Hippocampal formation (tissue), 2 donors: Measurements from ENCODE around the gene AMOTL2.

Experiments used
- DNase-seq, 2 donors: peaks; one replicate each; lab custom pipeline; 2025; lab: John Stamatoyannopoulos, UW

Gene AMOTL2

GRCh38 chr3:134374105-134374790 lies at the start of gene AMOTL2:
Gene AMOTL2 (minus strand): TSS chr3:134374447. CDS start chr3:134371433, 3,014 bp downstream.
- DNase-seq = peak; percentile 68 to 79

GRCh38 chr3:134423153-134423552 lies 48.9 kb upstream of the AMOTL2 start:
- DNase-seq = no peak

DNA sequence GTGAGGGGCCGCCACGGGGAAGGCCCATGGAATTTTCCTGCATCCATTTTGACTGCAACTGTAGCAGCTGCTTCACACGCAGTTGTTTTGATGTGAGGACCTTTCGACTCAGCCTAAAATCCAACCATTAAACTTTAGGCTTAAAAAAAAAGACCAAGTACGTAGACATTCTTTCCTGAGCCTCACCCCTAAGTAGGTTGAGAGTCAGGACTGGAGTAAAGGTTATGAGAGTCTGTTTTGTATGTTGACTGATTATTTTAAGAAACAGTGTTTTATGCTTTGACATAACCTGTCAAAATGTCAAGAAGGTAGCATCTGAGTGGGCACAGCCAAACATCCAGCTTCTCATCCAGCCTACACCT lies 45.7 kb upstream of the AMOTL2 start:
- DNase-seq = no peak

DNA sequence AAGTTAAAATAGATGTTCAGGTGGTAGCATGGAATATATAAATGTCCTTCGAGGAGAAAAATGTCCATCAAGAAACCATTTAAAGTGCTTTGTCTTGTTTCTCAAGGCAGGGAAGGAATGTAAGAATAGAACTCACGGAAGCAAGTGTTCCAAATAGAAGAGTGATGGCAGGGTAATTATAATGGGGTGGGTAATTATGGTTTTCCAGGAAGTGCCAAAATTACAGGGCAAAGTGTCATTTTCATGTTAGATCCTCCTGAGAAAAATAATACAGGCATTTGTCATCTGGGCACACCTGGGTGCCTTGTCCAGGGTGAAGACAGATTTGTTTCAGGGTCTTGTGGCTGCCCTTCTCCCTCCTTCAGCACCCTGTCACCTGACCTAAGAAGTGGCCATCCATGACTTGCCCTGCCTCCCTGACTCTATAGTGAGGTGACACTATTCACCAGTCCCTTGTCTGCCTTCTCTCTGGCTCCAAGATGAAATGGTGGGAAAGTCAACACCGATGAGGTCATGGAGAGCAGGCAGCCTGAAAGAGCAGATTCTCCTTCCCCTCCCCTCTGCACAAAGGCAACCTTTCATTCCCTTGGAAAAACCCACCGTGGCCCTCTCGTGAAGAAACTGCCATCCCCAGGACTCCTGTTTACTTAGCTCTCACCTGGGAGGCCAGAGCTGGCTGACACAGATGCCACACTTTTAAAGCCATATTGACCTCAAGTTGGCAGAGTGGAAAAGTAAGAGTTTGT lies 45.1 kb upstream of the AMOTL2 start:
- DNase-seq = no peak

DNA sequence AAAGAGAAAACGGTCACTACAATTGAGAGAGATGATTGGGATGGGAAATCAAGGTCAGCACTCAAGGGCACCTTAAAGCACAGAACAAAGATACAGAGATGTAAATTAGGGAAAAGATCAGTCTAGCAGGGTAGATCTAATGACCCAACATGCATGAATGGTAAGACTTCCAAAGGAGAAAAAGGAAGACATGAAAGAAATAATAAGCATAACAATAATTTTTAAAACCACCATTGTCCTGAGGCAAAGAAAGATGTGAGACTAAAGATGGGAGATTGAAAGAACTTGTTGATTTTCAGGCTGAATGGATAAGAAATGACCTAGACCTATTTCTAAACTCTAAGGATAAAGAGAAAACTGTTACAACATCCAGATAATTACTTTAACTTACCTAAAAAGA lies 34.8 kb upstream of the AMOTL2 start:
- DNase-seq = no peak

GRCh38 chr3:134407239-134407625 lies 33.0 kb upstream of the AMOTL2 start:
- peak in 1 of 2 donors; percentile 46 for DNase-seq

- DNase-seq = peak; percentile 59 to 85
These were observed 32.3 kb upstream of the AMOTL2 start for GRCh38 chr3:134406331-134407238.

DNA sequence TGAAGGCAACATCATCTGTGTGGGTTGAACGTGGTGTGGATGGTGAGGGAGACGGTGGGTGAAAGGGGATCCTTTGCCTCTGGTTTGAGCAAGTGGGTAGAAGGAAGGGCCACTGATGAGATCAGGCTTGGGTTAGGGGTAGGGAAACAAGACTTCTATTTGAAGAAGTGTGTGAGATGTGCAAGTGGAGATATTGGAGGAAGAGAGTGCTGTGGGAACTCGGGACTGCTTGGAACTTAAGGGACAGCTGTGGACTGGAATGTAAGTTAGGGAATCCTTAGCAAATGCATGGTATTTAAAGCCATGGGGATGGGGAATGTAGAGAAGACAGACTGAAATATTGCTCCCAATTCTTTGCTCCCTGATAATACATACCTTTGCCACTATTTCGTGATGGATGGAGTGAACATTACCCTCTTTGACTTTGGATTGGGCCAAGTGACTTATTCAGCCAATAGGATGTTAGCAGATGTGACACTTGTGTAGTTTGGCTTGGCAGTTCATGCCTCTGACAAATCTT lies 30.2 kb upstream of the AMOTL2 start:
- no peak for DNase-seq

DNA sequence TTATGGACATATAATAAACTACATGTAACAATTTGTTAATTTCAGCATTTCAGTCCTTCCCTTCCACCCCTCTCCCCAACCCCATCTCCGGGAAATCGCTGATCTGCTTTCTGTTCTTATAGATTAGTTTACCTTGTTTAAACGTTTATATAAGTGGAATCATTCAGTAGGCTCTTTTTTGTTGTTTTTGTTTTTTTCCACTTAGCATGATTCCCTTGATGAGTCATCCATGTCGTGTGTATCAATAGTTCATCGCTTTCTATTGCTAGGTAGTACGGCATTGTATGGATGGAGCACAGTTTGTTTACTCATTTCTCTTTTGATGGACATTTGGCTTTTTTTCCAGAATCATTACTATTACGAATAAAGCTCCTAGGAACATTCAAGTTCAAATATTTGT lies 23.5 kb upstream of the AMOTL2 start:
- no peak for DNase-seq

DNA sequence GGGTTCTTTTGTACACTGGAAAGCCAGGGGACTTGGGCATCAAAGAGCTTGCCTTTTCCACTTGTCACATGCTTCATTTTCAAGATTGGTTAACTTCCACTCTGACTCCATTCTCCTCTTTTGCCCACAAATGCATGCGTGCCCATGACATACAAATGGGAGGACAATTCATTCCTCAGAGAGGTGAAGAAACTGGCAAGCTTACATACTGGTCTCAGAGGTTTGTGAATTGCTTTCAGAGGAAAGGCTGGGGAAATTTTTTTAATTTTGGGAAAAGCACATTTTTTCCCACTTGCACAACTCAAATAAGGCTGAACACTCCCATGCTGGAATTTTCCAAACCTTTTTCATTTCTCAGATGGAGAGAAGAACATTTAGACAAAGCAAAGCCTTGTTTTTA lies 20.9 kb upstream of the AMOTL2 start:
- no peak for DNase-seq

GRCh38 chr3:134394380-134394779 lies 20.1 kb upstream of the AMOTL2 start:
- DNase-seq = no peak

DNA sequence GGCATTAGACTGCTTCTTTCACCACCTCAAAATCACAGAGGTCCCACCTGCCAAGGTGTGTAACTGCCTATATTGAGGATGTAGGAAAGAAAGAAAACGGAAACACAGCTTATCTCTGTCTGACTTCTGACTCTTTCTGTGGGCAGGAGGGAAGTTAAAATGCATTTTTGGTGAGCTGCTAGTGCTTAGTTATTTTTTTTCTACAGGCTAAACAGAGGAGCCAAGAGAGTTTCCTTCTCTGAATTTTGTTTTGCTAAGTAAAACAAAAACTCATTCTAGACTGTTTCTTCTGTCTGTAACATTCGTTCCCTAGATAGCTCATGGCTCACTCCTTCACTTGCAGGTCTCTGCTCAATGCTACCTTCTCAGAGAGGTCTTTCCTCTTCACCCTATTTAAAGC lies 18.8 kb upstream of the AMOTL2 start:
- DNase-seq = no peak

DNA sequence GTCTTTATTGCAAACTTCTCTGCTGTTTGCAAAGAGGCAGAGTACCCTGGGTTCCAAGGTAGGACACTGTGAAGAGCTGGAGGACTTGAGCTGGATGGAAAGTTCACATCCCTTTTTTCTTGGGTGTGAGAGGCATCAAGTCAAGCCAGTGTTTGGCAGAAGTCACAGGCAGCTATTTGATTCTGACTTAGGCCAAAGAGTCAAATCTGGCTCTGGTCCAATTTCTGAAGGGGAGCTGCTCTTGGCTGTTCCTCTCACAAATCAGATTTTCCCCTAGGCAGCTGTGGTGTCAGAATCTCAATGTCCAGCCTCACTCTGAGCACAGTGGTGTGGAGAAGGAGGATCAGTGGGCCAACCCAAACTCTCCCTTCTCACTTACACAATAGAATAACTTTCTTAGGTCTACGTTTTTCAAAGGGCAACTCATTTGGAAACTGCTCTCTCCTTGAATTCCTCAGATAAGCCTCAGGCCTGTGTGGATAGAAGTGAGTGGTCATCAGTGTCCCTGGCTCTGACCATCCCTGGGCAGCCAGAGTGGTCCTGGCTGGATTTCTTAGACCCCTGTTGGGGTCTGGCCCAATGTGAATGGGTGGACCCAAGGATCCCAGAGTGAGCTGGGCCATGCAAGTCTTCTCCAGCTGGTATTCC lies 18.2 kb upstream of the AMOTL2 start:
- DNase-seq = peak in 1 of 2 donors; percentile 6

DNA sequence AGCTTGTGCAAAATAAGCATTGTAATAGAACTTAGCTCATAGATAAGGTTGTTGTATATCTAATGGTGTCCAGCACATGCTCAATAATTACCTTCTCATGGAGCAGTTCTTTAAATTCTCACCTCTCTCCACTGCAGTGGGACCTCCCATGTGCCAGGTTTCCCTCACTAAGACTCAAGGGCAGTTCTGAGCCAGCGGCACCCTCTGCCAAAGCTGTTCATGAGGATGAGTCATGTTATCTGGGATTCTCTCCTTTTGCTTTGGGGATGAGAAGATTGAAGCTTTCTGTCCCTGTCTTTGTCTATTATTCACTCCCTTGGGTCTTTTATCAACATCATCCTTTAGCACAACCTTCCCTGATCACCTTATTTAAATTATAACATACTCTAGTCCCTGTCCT lies 15.6 kb upstream of the AMOTL2 start:
- no peak for DNase-seq

- no peak for DNase-seq
These were observed 14.7 kb upstream of the AMOTL2 start for GRCh38 chr3:134388788-134389485.

DNA sequence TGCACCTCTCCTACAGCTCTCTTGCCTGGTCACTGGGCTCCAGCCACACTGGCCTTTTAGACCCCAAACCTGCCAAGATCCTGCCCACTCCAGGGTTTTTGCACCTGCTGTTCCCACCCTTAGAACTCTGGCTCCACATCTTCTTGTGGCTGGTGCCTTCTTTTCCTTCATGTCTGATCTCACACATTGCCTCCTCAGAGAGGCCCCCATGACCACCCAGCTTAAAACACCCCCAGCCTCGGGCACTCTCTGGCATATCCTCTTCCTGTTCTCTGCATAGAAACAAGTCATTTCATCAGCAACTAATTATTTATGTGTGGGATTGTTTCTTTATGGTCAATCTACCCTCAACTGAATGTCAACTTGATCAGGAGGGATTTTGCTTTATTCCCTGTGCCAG lies 14.0 kb upstream of the AMOTL2 start:
- no peak for DNase-seq

DNA sequence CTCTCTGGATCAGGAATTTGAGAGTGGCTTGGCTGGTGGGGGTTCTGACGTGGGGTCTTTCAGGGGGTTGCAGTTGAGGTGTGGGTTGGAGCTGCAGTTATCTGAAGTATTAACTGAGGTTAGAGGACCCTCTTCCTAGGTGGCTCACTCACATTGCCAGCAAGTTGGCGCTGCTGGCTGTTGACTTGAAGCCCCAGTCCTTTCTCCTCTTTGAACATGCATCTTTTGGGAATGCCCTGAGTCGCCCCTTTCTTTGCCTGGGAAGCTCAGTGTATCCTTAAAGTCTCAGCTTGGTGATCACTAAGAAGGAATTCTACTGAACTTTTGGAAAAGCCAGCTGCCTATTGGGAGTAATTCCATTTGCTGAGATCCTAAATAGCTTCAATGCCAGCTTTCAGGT lies 13.0 kb upstream of the AMOTL2 start:
- DNase-seq = no peak

- DNase-seq = no peak
These were observed 10.7 kb upstream of the AMOTL2 start for GRCh38 chr3:134384963-134385362.

- no peak for DNase-seq
These were observed 7.7 kb upstream of the AMOTL2 start for GRCh38 chr3:134381831-134382442.

- DNase-seq = no peak
These were observed 6.8 kb upstream of the AMOTL2 start for GRCh38 chr3:134381076-134381475.

- DNase-seq = no peak
These were observed 6.0 kb upstream of the AMOTL2 start for GRCh38 chr3:134380249-134380648.
